NCI-H748 treated with DMSO at 0.1 percent for 48 hours (cell line): ENCODE results near the gene SLC7A10.

Source experiments
- DNase-seq: peaks from one replicate; lab custom pipeline; 2025; lab: John Stamatoyannopoulos, UW

Gene SLC7A10

DNA sequence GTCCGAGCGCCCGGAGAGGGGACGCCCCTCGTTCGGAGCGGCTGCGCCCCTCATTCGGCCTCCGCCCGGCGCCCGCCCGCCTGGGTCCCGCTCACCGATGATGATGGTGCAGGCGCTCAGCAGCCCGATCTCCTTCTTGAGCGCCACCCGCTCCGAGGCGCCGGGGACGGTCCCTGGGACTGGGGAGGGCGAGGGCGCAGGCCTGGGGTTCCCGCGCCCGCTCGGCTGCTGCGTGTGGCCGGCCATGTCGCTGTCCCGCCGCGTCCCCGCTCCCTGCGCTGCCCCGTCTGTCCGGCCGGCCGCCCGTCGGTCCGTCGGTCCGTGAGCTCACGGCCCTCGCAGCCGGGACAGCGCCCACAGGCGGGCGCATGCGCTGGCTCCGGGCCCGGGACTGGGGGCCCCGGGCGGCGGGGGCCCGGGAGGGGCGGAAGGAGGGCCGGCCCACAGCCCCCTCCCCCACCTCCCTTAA is at the start of gene SLC7A10:
Gene SLC7A10, minus strand, starts transcription at position 393 of the 469 bp plus-strand sequence. Its CDS starts 147 bp downstream, at position 246.
- no peak for DNase-seq

DNA sequence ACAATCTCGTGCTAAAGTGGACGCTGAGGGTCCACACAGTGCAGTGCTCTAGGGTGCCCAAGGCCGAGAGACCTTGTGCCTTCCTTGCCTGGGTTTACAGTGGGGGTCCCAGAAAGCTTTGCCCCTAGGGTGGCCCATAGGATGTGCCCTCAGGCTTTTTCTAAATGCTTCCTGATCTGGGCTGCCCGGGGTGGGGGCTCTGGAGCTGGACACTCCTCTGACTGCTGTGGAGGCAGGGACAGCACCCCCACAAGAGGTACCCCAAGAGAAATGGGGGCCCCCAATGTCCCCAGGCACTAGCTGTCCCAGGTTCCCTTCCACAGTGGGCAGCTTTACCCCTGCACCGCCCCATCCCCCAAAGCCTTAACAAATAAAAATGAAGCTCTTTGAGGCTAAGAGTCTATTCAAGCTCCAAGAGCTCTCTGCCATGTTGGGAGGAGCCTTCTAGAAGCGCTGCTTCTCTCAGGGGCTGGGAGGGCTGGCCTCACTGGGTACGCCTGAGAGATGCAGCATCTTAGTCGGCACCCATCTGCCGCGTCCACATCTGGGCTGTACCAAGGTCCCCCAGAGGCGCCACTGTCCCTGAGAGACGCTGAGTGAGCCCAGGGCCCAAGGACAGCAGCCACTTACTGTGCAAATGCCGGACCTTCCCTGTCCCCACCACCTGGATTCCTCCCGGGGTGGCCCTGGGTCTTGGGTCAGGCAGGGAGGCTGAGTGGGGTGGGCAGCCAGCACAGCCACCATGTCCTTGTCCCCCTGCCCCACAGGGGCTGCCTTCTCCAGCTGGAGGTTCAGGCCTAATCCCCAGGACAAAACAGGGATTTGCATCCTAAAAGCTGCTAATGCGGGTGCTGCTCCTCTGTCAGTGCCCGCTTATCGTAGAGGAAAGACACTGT is 49.3 kb upstream of the SLC7A10 start:
- DNase-seq: no peak

DNA sequence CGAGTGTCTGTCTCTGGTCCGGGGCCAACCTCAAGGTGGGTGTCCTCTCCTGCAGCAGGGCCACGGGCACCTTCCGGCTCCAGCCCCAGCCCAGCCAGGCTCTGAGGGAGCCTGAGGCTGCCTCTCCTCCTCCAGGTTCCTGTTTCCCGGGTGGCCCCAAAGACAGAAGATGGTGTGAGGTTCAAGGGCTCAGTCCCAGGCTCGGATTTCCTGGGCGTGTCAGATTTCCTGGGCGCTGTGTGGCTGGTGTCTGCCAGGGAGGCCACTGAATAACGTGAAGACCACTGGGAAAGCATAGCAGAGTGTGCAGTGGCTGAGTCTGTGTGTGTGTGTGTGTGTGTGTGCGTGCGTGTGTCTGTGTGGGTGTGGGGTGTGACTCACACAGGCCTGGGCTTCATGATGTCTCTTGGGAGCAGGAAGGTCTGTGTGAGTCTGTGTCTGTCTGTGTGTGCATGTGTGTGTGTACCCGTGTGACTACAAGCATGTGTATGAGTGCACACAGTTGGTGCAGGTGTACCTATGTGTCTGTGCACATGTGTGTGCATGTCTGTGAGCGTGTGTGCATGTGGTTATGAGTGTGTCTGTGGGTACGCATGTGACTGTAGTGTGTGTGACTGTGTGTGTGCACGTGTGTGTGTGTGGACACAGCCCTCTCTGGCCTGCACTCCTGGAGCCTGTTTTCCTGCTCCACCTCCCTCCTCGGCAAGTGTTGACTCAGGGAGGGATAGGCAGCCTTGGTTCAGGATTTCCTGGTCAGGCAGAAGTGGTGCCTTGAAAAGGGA is 48.4 kb upstream of the SLC7A10 start:
- no peak for DNase-seq

DNA sequence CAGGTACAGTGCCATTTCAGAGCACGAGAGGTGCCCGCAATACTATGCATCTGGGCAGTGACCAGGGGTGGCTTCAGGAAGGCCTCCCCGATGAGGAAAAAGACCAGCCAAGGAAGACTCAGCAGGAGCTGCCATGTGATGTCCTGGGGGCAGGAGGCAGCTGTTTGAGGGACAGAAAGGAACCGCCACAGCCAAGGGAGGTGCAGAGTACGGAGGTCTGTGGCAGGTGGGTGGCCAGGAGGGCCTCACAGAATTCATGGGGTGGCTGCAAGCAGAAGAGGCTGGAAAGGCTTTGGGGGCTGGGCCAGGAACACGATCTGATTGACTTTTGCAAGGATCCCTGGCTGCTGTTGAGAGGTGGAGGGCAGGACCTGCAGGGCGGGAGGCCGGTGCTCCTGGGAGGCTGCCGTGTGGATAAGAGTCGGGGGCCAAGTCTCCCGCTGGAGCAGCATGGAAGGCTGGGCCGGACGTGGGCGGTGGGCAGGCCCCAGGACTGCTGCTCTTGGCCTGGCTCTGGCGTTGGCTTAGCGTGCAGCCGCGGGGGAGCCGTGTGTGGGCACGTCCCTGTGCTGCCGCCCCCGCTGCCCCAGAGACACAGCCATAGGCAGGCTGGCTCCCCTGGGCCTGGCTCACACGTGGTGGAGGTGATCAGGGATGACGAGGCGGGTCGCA is 47.6 kb upstream of the SLC7A10 start:
- no peak for DNase-seq

DNA sequence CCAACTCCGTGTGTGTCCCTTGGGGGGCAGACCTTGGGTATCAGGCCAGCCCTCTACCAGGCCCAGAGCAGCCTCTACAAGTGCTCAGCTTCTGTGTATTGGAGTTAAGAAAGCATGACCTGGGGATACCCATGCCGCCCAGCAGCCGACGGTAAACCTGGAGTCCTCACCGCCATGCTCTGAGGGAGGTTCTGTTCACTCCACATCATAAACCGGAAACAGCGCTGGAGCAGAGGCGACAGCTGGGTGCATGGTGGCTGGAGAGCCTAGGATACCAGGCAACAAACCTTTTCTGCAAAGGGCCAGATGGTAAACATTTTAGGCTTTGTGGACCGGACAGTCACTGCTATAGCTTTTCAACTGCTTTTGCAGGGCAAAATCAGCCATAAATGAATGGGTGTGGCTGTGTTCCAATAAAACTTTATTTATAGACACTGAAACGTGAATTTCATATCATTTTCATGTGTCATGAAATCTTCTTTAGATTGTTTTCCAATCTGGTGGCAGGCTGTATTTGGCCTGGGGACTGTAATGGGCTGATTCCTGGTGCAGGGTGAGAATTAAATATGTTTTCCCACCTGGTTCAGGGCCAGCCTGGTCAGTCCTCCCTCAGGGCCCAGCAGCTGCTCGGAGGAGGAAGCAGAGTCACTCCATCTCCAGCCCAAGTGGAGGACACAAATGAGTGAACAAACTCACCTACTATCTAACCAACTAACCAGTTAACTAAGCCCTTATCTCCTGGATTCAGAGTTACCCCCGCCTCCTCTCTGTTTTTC is 45.8 kb upstream of the SLC7A10 start:
- no peak for DNase-seq

DNA sequence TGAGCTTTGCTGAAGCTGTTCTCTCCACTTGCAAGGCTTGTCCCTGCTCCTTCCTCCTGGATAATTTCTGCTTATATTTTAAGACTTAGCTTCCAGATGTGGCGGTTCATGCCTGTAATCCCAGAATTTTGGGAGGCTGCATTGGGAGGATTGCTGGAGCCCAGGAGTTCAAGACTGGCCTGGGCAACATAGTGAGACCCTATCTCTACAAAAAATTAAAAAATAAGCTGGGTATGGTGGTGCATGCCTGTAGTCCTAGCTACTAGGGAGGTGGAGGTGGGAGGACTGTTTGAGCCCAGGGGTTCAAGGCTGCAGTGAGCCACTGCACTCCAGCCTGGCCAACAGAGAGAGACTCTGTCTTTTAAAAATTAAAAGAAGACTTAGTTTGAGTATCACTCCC is 45.1 kb upstream of the SLC7A10 start:
- DNase-seq: no peak

DNA sequence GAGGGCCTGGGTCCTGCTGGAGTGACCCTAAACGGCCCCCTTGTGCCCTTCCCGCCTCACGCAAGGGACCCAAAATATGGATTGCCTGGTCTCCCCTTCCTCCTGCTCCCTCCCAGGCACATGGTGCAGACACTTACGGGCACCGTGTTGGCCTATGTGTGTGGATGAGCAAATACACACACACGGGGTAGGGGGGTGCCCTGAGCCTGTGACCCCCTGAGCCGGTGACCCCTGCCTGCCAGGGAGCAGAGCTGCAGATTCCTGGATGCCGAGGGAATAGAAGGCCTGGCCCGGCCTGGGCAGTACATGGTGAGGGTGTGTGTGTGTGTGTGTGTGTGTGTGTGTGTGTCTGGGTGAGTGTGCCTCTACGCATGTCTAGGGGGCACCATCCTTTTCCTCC is 43.4 kb upstream of the SLC7A10 start:
- no peak for DNase-seq

DNA sequence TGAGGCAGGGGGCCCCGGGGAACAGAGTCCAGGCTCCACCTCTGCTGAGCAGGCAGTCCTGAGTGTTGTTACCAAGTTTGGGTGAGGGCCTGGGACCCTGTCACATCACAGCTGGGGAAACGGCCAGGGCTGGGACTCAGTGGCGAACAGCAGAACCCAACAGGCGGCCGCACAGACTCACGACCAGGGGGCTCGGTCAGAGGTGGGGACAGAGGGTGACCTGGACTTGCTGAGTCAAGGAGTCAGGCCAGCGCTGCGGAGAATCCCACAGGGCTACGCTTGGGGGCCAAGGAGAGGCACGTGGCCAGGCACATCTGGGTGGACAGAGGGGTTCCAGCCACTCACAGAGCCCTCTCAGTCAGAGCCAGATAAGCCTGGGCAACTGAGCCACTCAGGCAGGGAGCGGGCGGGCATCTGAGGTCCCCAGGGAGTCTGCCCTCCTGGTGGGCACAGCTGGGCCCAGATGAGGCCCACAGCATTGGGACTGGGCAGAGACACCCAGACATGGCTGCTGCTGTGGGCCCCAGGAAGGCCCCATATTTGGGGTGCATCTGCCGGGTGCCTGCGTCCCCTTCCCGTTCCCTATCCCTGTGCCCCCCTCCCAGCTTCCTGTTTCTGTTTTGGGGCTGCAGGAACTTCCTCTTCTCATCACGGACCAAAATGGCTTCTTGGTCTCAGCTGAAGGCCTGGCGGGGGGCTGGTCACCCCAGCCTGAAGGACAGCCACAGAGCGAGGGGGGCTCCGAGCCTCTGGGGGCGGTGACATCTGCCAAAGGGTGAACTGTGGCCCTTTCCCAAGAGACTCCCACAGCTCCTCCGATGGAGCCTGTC is 42.7 kb upstream of the SLC7A10 start:
- no peak for DNase-seq

DNA sequence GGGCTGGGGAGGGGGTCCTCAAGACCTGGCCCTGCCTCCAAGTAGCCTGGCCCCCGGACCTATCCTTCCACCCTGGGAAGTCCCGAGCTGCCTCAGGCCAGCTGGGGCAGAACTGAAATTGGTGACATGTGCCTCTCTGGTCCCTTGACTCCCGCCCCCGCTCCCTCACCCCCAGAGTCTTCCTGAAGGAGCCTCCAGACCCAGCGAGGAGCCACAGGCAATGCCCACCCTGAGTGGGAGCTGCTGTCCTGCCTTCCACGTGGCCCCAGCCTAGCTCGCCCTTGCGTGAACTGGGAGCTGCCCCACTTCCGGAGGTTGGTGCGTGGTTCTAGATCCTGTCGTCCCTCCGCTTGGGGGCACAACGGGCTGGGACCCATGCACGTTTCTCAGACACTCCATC is 42.1 kb upstream of the SLC7A10 start:
- no peak for DNase-seq

DNA sequence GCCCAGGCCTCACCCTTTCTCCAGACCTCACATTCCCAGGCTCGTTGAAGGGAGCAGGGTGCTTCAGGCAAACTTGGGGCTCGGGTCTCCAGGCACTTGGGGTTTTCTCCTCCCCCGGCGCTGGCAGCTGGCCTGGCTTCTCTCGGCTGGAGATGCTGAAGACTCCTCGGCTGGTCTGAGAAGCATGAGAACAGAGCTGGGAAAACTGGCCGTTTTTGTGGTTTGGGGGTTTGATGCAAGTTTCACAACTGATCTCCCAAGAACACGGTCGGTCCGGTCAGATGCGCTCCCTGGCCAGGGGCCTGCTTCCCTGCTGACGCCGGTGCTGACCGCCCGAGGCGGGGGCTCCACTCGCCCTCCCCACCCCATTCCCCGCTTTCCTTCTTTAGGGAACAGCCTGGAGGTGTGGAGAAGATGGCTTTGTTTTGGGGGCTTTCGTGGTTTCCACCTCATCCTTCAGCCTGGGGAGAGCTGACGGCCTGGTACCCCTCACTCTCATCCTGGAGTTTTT is 41.4 kb upstream of the SLC7A10 start:
- DNase-seq: no peak

DNA sequence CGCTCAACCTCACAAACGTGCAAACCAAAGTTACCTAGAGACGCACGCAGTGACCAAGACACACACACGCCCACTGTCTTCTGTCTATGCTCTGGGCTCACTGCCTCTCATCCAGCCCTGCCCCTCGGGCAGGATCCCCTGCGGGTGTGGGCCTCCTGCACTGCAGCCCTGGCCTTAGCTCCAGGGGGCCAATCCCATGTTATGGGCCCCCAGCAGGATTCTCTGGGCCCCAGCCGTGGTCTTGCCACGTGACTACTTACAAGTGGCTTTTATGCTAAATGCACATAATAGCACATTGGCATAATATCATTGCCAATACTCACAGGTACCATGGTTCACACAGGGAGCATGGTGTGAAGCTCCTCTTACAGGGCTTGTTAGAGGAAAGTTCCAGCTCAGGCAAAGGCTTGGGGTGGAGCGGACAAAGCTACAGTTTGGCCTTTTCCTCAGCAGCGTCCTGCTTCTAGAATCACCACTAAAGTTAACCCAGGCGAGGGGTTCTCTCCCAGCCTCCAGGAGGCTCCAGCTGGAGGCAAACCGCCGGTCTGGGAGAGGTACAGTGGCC is 39.3 kb upstream of the SLC7A10 start:
- no peak for DNase-seq

DNA sequence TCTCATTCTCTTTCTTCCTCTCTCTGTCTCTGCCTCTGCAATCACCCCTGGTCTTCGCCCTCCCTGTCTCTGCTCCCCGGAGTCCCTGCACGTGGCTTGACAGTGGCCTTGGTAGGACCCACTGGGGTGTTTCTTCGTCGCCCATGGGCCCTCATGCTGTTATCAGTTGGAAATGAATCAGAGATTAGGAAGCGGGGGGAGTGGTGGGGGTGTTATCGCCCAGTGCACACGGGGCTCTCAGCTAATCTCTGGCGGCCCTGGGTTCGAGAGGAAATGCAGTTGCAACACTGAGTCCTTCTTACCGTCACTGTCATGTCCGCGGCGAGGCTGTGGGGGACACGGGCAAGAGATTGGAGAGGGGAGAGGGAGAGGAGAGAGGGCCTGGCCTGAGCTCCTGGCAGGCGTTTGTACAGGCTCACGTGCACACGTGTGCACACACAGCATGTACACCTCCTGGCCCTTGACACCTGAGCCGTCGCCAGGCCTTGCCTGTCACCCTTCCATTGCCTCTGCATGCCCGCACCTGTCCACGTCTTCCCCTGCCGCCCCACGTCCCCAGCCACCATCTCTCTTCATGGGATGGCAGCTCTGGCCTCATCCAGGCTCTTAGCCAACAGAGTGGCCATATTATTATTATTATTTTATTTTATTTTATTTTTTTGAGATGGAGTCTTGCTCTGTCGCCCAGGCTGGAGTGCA is 37.8 kb upstream of the SLC7A10 start:
- no peak for DNase-seq

DNA sequence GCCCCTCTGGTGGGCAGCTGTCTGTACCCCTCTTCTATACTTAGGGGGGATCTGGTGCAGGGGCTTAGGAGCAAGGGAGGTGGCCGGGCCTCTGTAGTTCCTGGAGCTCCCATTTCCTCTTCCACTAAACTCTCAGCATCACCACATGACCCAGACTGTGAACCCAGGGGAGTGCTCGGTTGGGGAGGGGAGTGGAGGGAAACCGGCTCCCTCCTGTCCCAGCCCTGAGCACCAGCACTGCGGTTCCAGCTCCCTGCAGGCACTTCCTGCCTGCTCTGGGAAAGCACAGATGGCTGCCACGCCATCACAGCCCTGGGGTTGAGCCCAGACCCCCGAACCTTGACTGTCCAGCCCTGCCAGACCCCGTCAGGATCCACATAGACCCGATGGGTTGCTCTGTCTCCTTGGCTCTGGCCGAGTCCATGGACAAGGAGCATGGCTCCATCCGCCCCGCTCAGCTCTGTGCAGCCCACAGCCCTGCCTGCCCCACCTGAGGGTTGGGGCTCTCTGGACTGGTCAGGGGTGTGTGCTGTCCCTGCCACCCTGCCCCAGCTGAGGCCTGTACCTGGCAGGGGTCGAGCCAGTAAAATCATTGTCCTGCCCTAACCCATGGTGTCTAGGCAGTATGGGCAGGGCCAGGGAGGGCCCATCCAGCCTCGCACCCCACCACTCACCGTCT is 36.0 kb upstream of the SLC7A10 start:
- no peak for DNase-seq

DNA sequence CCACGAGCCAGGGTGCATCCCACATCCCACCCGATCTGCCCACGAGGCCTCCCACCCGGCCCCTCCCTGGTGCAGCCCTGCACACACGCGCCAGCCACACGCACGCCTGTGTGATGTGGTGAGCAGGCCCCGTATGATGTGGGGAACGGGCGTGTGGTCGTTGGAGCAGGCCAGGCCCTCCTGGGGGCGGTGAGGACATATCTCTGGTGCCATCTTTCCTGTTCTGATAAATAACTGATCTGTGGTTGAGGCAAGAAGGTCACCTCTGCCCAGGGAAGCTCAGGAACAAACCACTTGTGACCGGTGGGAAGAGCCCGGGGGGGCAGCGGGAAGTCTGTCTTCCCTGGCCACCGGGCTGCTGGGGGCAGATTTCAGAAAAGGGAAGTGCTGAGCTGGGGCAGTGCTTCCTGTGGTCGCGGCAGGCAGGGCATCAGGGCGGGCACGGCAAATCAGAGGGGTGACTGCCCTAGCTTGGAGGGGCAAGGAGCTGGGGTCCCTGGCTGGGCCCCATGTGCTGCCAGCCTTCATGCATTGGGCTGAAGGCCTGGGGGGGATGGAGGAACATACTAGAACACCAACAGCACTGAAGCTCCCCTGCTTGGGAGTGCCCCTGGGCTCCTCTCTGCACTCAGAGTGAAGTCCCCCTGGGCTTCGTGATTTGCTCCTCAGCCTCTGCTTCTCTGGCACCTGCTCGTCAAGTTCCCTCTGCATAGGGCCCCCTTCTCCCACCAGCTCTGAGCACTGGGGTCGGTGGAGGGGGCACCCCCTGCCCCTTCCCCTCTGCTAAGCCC is 35.2 kb upstream of the SLC7A10 start:
- no peak for DNase-seq

DNA sequence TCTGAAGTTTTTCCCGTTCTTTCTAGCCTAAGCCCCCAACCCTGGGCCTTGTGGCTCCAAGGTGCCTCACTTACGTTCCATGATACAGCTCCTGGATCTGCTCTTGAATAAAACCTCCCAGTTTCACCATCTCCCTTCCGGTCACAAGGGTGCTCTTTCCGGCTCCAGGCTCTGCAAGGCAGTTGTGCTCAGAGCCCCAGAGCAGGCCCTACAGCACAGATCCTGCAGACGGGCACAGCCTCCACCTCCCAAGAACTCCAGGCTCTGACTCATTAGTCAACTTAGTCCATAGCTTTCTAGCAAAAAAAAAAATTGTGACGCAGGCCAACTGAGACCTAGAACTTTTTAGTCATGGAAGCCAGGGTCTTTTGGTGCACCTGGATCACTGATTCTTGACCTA is 33.9 kb upstream of the SLC7A10 start:
- DNase-seq: no peak

DNA sequence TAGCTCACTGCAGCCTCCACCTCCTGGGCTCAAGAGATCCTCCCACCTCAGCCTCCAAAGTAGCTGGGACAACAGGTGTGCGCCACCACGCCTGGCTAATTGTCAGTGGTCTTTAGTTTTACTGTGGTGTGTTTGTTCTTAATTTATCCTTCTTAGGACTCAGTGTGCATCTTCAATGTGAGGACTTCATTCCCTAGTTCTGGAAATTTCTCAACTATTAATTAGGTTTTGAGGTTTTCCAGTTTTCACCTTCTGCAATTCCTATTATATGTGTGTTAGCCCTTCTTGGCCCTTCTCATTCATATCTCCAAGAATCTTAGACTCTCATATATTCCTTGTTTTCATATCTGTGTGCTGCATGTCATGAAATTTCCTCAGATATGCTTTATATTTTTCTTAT is 32.2 kb upstream of the SLC7A10 start:
- DNase-seq: no peak

DNA sequence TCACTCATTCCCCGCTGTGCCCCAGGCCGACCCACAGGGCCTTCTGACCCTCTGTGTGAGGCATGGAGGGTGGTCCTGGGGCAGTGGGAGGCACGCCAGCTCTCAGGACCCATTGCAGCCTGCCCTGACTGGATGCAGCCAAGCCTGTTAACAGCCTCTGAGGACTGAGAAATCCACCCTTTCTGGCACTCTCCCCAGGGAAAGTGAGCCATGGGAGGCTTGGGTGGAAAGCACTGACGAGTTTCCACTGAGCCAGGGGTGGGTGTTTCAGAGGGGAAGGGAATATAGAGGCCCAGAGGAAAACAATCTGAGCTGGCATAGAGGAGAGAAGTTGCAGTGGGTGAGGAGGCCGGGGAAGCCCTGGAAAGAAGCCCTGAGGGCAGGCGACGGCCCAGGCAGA is 30.6 kb upstream of the SLC7A10 start:
- DNase-seq: no peak

DNA sequence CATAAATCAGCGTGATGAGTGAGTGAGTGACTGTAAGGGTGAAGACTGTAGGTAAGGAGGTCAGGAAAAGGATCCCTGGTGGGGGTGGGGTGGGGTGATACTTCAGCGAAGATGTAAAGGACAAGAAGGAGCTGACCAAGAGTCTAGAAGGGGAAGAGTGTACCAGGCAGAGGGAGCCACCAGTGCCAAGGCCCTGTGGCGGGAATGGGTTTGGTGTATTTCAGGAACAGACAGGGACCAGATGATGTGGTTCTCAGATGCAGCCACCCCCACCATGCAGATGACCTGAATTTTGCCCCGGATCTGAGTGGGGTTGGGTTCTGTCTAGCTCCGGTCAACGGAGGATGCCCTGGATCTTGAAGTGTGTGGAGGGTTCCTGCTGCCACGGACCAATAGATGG is 30.1 kb upstream of the SLC7A10 start:
- no peak for DNase-seq
